ENCODE data around the gene SLC44A5. TPM values are rescaled to one million over a fixed set of nuclear protein-coding genes. Genes with fewer than 3 reads are reported as not detected.

Gene SLC44A5
- total RNA-seq, 2 experiments from 2014 or later = not detected

Other genes with a start within 250 kb of the SLC44A5 start
- gene ACADM, start 113.6 kb upstream of the SLC44A5 start, total RNA-seq = 10 to 100 TPM; 47.2 to 51.8 TPM
- gene RABGGTB, start 175.1 kb upstream of the SLC44A5 start, total RNA-seq = 100 to 1,000 TPM; 121 to 190 TPM
- gene MSH4, start 185.8 kb upstream of the SLC44A5 start, total RNA-seq = under 1 TPM; 0.21 to 0.39 TPM

All from activated CD4-positive, alpha-beta T cell treated with anti-CD3 and anti-CD28 coated beads for 36 hours (primary cell).